Measurements from ENCODE around the gene PRKN. TPM values are rescaled to one million over a fixed set of nuclear protein-coding genes. Genes with fewer than 3 reads are reported as not detected.

PRKN gene
- total RNA-seq, 4 donors from 2014 or later, result 6.3 to 11.9 (median 9.5) TPM

DNA sequence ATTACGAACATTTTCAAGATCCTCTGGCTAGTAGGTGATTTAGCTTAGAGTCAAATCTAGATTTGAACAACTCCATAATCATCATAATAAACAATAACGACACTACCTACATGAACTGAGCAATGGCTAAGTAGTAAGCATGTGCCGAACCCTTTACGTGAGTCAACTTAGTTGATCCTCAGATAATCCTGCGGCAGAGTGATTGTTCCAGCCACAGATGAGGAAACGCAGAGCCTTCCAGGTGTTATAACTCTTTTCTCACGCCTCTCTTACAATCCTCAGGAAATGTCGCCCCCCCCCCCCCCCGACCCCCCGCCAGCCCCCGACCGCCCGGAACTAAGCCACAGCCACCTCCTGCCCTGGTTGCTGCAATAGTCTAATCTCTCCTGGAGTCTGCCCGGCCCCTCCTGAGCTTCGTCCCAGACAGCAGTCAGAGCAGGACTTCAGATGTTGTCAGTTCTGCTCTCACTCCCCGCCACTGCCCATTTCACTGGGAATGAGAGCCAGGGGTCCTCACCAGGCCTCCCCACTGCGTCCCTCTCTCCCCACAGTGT, 1312.2 kb downstream of the PRKN start:
- no peak for DNase-seq (ENCODE audit: low spot score in 2 of 2)
- TF ChIP-seq POLR2A (IDR thresholded peaks at IDR 0.05), result no peak
- TF ChIP-seq CTCF (IDR thresholded peaks at IDR 0.05), result no peak
- no peak overlapping the region for H3K4me3 ChIP-seq (ENCODE audit: low read depth, poor library complexity, severe bottlenecking)
- intact Hi-C loops (cut with DNase I; ENCODE audit: low total_unique reads), result no loop called here
- WGBS, 2 donors, result 55 to 56% methylated on average over 17 of the region's 17 CpGs

DNA sequence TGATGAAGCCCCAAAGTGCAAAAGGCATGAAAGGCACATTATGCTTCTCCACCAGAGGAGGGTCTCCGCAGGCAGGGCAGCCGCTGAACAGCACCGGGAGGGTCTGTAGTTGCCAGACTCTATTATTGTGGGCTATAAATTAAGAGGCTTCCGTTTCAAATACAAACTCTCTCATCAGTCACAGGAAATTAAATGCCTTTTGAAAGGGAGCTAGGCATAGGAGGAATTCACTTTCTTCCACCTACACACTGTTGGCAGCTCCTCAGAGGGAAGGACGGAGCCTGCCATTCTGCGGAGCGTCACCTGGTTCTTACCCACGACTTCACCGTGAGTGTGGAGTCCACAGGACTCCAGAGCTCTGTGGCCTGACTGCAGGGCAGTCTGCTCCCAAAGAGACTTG, 1312.9 kb downstream of the PRKN start:
- WGBS, 2 donors, result 42 to 47% methylated on average over 9 of the region's 9 CpGs
- no peak overlapping the region for H3K4me3 ChIP-seq (ENCODE audit: low read depth, poor library complexity, severe bottlenecking)
- intact Hi-C loops (cut with DNase I; ENCODE audit: low total_unique reads), result no loop called here
- no peak for TF ChIP-seq CTCF (IDR thresholded peaks at IDR 0.05)
- no peak for TF ChIP-seq POLR2A (IDR thresholded peaks at IDR 0.05)
- DNase-seq (ENCODE audit: low spot score in 2 of 2), result no peak

- no peak overlapping the region for H3K4me3 ChIP-seq (ENCODE audit: low read depth, poor library complexity, severe bottlenecking)
- 43 to 45% methylated on average over 11 of the region's 11 CpGs for WGBS, 2 donors
- intact Hi-C loops (cut with DNase I; ENCODE audit: low total_unique reads), result no loop called here
- no peak for TF ChIP-seq POLR2A (IDR thresholded peaks at IDR 0.05)
- no peak for TF ChIP-seq CTCF (IDR thresholded peaks at IDR 0.05)
- DNase-seq (ENCODE audit: low spot score in 2 of 2), result no peak
Measured at GRCh38 chr6:161414180-161414579, 1313.4 kb downstream of the PRKN start.

GRCh38 chr6:161413355-161413771, 1314.2 kb downstream of the PRKN start:
- no peak for TF ChIP-seq CTCF (IDR thresholded peaks at IDR 0.05)
- TF ChIP-seq POLR2A (IDR thresholded peaks at IDR 0.05), result no peak
- no peak for DNase-seq (ENCODE audit: low spot score in 2 of 2)
- 86 to 94% methylated on average over 9 of the region's 9 CpGs for WGBS, 2 donors
- intact Hi-C loops (cut with DNase I; ENCODE audit: low total_unique reads), result no loop called here
- H3K4me3 ChIP-seq (ENCODE audit: low read depth, poor library complexity, severe bottlenecking), result no peak overlapping the region

DNA sequence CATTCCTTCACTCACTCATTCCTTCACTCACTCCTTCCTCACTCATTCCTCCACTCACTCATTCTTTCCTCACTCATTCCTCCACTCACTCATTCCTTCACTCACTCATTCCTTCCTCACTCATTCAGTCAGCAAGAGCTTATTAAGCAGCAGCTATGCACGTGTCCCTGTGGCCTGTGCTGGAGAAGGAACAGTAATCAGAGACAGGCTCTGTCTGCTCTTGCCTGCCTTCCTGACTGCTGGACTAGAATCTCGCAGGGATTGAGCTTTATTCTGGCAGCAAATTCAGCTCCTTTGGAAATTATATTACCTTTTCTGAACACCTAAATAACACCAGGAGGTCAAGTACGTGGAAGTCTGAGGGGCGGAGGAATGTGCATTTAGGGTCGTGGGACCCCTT, 1314.8 kb downstream of the PRKN start:
- TF ChIP-seq POLR2A (IDR thresholded peaks at IDR 0.05) (no peak), CTCF (IDR thresholded peaks at IDR 0.05) (no peak)
- DNase-seq (ENCODE audit: low spot score in 2 of 2), result no peak
- WGBS, 2 donors, result 88 to 90% methylated on average over 5 of the region's 5 CpGs
- no peak overlapping the region for H3K4me3 ChIP-seq (ENCODE audit: low read depth, poor library complexity, severe bottlenecking)
- intact Hi-C loops (cut with DNase I; ENCODE audit: low total_unique reads), result no loop called here
